Stimulated activated CD4-positive, alpha-beta T cell treated with anti-CD3 and anti-CD28 coated beads, TNF-alpha, amount 100 ng/mL, for 1 hour (primary cell): Measurements from ENCODE around the gene CCL4L2.
"Not testable (repeated sequence)": the region's sequence is repeated elsewhere in the genome, so short reads cannot be mapped to it uniquely, and the experiment has no call there.

ENCODE experiments used
- DNase-seq, 3 donors: peaks; one replicate each; pipeline ENCODE4 v3.0.0-alpha.2; 2020; ENCODE audit warnings: low read depth in 3 of 3, low spot score in 1 of 3

The CCL4L2 gene

DNA sequence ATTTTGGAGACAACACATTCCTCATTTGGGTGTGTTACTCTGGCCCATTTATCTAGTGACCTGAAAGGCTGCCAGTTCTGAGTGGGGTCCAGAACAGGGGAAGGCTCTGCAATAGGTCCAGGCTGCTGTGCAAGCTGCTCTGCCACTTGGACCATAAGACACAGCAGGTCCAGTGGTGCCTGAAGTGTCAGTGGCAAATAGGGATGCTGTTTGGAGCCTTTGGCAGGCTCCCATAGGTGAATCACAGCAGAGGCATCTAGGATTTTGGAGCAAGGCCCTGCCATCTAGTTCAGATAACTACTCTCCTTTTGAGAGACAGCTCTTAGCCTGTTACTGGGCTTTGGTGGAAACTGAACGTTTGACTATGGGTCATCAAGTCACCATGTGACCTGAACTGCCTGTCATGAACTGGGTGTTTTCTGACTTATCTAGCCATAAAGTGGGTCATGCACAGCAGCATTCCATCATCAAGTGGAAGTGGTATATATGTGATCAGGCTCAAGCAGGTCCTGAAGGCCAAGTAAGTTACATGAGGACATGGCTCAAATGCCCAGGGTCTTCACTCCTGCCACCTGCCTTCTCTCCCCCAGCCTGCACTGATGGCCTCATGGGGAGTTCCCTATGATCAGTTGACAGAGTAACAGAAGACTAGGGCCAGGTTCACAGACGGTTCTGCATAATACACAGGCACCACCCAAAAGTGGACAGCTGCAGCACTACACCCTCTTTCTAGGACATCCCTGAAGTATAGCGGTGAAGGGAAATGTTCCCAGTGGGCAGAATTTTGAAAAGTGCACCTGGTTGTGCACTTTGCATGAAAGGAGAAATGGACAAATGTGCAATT is 10.1 kb downstream of the CCL4L2 start:
- not testable (repeated sequence) for DNase-seq

DNA sequence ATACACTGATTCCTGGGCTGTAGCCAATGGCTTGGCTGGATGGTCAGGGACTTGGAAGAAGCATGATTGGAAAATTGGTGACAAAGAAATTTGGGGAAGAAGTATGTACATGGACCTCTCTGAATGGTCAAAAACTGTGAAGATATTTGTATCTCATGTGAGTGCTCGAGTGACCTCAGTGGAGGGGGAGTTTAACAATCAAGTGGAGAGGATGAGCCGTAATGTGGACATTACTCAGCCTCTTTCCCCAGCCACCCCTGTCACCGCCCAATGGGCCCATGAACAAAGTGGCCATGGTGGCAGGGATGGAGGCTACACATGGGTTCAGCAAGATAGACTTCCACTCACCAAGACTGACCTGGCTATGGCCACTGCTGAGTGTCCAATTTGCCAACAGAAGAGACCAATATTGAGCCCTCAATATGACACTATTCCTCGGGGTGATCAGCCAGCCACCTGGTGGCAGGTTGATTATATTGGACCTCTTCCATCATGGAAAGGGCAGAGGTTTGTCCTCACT is 10.8 kb downstream of the CCL4L2 start:
- DNase-seq = not testable (repeated sequence)

DNA sequence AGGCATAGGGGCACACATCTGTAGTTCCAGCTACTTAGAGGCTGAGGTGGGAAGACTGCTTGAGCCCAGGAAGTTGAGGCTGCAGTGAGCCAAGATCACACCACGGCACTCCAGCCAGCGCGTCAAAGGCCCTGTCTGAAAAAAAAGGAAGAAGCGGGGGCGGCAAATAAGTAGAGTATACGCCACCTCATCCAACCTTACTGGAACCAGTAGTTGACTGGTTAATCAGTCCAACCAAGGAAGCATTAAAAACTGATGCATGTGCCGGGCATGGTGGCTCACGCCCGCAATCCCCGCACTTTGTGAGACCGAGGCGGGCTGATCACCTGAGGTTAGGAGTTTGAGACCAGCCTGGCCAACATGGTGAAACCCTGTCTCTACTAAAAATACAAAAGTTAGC is 12.1 kb downstream of the CCL4L2 start:
- not testable (repeated sequence) for DNase-seq

DNA sequence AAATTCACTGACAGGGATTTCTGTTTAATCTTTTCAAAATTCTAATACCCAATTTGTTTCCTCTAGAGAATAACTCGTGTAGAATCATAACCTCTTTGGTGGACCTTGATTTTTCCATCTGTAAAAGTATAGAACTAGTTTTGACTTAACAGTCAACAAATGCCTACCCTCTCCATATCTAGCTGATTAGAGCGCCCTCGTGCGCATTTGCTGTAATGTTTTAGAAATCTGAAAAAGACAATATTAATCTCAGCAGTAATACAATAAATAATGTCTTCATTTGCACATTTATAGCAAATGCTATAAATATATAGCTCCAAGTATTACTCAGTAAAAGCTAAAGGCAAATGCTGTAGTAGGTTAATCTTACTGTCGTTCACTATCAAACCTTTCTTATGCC is 18.8 kb downstream of the CCL4L2 start:
- DNase-seq = not testable (repeated sequence)

DNA sequence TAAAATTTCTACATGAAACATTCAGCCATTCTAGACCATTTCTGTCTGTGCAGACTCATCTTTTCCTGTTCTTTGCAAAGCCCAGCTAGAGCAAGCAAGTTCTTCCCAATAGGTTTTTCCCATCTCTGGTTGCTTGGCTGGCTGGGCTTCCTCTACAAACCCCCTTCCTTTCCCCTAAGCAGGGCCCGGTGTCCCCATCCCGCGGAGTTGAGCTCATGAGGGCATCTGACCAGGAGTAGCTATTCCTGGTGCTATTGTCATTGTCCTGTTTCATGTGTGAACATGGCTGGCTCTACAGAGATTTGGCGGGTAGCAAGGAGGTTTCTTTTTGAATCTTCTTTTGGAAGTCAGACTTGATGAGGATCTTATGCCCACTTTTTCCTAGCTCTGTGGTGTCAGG is 31.2 kb downstream of the CCL4L2 start:
- not testable (repeated sequence) for DNase-seq
